ENCODE results near the gene PTEN.
"Not testable (repeated sequence)": the region's sequence is repeated elsewhere in the genome, so short reads cannot be mapped to it uniquely, and the experiment has no call there.

The PTEN gene

DNA sequence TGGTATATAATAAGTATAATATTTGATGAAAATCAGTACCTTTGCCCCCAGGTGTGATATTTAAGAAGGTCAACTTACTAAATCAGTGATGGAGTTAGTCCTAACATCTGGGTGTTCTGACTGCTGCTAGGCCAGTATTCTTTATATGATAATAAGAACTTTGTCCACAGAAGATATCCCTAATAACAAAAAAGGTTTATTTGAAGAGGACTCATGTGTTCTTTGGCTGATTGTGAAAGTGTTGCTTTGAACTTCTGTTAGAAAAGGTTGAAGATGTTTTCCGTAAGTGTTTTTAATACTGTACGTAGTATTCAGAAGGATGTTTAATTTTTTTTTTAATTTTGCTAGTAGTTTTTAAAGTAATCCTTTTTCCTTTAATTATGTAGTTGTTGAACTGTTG, 10.2 kb downstream of the PTEN start:
- no peak for DNase-seq

DNA sequence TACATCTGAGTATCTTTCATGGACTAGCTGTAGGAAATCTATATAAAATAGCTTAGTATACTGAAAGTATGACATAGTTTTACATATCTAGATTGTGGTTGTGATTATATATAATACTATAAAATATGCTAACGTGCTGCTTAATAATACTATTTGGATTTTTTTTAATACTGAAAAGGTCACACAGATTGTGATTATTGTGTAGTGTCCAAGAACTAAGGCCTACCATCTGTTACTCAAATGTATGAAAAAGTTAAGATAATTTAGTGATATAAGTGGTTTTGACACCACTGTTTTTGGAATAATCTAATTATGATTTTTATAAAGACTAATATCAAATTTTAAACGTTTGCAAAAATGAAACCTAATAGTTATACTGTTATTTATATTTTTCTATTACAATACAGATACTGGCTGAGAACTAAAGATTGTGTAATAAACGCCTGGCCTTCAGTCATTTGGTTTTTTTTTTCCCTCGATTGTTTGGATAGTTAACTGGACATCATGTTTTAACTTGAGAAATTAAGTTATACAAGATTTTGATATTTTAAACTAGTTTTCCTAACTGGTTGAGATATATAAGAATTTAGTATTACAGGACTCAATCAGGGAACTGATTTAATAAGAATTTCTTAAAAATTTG, 12.6 kb downstream of the PTEN start:
- DNase-seq: no peak

DNA sequence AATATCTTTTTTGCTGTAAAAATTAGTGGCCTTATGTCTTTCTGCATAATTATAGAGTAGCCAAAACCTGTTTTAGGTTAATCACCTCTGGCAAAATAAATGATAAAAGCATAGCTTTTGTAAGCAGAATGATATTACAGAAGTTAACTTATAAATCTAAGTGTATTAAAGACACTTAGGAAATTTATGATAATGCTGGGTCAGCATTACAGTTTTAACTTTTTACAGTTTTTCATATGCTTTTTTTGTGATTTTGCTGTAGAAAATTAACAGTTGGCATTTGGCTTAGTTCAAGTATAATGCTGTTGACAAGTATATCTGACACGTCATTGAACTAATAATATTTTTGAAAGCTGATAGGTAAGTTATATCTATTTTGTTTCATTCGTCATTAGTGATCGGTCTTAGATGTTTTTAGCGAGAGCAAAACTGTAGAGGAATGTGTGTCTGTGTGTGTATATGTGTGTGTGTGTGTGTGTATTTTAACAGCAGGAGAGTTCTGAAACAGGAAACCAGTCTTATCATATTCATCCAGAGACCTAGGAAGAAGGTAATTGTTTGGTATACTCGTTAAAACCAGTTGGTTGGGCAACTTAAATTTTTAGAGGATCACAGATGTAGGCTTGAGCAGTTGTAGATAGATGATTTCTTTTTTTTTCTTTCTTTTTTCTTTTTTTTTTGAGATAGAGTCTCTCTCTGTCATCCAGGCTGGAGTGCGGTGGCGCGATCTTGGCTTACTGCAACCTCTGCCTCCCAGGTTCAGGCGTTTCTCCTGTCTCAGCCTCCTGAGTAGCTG, 15.4 kb downstream of the PTEN start:
- no peak for DNase-seq

DNA sequence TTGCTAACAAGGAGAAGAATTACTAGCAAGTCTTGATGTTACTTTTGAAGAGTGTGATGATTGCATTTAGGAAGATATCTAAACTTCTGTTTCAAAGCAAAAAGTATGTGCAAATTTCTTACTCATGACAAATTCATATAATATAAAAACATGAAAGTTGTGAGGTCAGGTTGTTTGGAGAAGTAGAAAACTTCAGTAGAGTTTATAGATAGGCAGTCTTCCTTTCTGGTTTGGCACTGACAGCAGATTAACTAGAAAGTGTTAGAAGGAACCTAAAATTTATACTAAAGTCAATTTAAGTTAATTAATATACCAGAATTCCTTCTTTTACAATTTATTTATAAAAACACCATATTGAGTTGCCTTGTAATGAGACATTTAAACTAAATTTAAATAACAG, 16.9 kb downstream of the PTEN start:
- no peak for DNase-seq

DNA sequence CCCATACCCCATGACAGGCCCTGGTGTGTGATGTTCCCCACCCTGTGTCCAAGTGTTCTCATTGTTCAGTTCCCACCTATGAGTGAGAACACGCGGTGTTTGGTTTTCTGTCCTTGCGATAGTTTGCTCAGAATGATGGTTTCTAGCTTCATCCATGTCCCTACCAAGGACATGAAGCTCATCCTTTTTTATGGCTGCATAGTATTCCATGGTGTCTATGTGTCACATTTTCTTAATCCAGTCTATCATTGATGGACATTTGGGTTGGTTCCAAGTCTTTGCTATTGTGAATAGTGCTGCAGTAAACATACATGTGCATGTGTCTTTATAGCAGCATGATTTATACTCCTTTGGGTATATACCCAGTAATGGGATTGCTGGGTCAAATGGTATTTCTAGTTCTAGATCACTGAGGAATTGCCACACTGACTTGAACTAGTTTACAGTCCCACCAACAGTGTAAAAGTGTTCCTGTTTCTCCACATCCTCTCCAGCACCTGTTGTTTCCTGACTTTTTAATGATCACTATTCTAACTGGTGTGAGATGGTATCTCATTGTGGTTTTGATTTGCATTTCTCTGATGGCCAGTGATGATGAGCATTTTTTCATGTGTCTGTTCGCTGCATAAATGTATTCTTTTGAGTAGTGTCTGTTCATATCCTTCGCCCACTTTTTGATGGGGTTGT, 18.1 kb downstream of the PTEN start:
- DNase-seq: not testable (repeated sequence)

DNA sequence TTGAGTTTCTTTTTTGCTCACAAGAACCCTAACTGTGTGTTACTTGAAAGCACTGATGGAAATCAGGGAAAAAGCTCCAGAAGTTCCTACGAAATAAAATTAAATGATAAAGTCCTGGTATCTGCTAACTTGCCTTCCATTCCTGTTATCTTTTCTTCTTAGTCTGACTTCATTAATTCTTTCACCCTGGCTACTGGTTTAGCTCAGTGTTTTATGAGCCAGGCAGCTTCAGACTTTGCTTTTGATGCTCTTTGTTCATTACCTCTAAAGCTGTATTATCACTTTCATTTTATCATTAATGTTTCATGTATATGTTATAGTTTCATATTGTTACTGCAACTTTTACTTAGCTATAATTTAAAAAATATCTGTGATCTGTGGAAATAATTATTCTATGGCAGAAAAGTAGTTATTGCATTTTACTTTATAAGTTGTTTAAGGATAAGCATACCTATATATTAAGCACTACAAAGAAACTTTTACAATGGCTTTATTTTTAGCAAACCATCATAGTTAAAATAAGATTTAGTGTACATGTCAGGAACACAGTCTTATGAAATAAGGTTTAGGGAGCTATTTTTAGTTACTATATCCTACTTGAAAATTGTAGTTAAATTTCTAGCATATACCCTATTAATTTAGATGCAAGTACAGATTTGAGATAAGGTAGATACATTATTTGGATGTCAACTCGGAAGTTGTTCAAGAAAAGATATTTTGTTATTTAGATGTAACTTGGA, 19.3 kb downstream of the PTEN start:
- DNase-seq: no peak

DNA sequence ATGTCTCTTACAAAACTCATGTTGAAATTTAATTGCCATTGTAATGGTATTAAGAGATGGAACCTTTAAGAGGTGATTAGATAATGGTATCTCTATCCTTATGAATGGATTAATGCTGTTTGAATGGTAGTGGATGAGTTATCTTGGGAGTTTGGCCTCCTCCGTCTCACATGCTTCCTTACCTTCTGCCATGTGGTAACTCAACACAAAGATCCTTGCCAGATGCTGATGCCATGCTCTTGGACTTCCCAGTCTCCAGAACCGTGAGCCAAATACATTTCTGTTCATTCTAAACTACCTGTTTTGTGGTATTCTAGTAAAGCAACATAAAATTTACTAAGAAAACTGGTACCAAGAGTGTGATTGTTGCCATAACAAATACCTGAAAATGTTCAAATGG, 23.2 kb downstream of the PTEN start:
- no peak for DNase-seq

DNA sequence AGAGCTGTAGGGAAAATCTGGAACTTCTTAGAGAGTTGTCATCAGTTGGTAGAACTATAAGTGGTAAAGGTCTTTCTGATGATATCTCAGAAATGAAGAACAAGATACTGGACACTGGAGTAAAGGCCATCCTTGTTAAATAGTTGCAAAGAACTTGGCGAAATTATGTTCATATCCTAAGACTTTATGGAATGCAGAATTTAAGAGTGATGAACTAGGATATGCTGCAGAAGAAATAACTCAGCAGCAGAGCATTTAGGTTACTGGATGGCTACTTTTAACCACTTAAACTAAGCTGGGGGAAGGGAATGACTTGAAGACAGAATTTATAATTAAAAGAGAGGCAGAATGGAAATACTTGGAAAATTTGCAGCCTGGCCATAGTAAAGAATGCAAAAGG, 23.7 kb downstream of the PTEN start:
- no peak for DNase-seq

DNA sequence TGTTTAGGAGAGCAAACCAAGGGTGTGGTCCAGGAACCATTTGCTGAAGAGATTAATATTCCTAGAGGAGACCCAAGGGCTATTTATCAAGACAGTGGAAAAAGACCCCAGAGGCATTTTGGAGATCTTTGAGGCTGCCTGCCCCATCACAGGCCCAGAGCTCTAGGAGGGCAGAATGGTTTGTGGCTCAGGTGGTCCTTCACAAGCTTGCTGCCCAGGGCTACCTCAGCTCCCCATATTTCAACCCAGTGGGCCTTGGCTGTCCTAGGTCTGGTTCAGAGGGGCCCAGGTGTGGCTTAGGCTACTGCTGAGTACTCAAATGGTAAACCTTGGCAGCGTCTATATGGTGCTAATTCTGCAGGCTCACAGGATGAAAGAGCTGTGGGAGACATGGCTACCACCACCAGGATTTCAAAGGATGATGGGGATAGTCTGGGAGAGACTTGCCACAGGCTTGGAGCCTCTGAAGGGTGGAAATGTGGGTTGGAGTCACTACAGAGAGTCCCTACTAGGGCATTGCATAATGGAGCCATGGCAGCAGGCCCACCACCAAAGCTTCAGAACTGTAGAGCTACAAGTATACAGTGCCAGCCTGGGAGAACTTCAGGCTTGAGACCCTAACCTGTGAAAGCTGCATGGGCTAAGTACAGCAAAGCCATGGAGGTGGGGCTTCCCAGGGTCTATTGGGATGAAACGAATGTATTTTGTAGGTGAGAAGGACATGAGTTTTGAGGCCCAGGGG, 24.3 kb downstream of the PTEN start:
- DNase-seq: no peak

DNA sequence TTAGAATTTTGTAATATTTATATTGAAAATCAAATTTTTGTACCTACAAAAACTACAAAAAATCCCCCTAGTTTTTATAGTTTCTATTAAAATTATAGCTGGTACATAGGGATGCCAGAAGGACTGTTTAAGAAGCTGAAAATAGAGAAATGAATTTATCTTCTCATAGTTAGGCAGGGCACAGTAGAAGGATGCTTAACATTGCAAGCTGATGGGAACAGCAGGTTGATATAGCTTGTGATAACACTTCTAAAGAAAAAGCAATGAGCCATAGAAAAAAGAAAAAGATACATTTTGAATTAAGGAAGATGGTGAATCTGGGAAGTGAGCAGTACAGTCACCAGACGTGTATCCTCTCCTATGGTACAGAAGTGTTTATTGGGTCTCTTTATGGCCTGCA, 32.0 kb downstream of the PTEN start:
- DNase-seq: no peak

DNA sequence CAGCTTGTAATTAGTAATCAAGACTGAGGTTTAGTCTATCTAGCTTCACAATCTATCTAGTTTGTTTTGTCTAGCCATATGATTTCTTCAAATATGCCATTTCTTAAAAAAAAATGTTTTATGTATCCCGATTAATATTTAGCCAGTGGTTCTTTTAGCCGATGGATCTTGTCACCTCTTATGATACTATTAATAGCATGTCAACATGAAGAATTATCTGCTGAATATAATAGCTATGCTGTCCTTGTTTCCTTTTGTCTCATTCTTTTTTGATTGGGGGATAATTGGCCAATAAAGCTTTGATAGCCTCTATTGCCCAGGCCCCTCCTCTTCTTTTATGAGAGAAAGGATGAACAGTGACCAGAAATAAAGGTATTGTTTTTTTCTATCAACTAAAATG, 32.8 kb downstream of the PTEN start:
- DNase-seq: no peak

DNA sequence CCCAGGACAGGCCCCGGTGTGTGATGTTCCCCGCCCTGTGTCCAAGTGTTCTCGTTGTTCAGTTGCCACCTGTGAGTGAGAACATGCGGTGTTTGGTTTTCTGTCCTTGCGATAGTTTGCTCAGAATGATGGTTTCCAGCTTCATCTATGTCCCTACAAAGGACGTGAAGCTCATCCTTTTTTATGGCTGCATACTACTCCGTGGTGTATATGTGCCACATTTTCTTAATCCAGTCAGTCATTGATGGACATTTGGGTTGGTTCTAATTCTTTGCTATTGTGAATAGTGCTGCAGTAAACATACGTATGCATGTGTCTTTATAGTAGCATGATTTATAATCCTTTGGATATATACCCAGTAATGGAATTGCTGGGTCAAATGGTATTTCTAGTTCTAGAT, 34.5 kb downstream of the PTEN start:
- not testable (repeated sequence) for DNase-seq

DNA sequence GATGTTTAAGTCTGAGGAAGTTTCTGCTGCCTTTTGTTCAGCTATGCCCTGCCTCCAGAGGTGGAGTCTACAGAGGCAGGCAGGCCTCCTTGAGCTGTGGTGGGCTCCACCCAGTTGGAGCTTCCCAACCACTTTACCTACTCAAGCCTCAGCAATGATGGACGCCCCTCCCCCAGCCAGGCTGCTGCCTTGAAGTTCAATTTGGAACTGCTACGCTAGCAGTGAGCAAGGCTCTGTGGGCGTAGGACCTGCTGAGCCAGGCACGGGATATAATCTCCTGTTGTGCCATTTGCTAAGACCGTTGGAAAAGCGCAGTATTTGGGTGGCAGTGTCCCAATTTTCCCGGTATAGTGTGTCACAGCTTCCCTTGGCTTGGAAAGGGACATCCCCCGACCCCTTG, 40.0 kb downstream of the PTEN start:
- DNase-seq: not testable (repeated sequence)

DNA sequence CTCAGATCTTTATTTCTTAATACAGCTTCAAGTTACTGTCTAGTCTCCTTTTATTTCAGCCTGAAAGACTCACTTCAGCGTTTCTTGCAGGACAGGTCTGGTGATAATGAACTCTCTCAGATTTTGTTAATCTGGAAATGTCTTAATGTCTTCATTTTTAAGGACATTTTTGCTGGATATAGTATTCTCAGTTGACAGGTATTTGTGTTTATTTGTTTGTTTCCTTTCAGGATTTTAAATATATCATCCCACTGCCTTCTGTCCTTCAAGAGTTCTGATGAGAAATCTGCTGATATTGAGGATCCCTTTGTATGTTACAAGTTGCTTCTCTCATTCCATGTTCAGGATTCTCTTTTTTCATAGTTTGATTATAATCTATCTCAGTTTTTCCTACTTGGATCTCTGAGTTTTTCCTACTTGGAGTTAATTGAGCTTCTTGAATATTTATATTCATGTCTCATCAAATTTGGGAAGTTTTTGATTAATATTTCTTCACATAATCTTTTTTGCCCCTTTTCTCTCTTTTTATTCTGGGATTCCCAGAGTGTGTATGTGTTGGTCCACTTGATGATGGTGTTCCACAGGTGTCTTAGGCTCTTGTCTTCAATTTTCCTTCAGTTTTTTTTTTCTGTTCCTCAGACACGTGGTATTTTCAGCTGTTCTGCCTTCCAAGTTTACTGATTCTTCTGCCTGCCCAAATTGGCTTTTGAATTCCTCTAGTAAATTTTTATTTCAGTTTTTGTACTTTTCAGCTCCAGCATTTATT, 49.9 kb downstream of the PTEN start:
- DNase-seq: no peak

DNA sequence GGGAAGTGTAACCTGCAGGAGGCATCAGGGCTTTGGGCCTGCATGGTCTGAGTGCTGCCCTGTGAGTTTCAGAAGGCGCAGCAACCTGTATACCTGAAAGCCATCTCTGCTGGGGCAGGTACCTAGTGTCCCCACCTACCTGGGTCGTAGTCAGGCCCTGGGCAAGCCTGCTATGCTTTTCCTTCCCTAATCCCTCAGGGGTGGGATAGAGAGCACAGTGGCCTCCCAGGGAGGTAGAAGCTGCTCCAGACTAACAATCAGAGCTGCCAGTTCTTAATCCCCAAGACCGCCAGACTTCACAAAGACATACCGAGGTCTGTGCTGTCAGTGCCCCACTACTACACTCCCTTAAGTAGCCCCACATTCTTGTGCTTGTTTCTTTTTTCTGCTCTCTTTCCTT, 52.0 kb downstream of the PTEN start:
- DNase-seq: no peak

DNA sequence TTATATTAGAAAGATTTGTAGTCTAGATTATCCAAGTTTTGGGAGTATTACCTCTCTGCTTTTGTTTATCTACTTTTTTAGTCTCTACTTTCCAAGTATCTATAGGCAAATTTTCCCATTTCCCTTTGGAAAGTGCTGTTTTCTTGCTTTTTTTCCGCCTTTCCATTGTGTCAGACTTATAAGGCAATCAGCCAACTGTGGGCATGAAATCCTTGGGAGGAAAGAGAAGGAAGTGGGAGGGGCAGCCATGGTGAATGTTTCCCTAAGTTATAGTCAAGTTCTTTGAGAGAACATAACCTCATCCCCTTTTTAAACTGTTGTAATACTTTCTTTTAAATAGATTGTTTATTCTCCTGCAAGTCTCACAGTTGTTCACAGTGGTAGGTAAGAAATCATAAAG, 52.6 kb downstream of the PTEN start:
- DNase-seq: no peak

DNA sequence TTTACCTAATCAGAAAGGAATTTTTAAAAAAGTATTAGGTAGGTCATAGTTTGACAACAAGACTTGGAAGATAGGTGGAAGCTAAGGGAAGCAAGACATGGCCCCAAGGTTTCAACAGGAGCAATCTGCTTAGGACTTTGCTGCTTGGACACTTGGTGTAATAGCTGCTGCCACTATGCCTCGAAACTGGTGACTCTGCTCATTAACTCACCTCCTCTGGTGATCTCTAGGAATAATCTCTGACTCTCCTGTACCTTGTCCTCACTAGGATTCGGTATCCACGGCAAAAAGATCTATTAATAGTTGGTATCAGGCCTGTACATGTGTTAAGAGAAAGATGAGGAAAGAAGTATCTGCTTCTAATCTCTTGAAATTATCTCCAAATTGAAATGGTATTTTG, 53.1 kb downstream of the PTEN start:
- DNase-seq: no peak

DNA sequence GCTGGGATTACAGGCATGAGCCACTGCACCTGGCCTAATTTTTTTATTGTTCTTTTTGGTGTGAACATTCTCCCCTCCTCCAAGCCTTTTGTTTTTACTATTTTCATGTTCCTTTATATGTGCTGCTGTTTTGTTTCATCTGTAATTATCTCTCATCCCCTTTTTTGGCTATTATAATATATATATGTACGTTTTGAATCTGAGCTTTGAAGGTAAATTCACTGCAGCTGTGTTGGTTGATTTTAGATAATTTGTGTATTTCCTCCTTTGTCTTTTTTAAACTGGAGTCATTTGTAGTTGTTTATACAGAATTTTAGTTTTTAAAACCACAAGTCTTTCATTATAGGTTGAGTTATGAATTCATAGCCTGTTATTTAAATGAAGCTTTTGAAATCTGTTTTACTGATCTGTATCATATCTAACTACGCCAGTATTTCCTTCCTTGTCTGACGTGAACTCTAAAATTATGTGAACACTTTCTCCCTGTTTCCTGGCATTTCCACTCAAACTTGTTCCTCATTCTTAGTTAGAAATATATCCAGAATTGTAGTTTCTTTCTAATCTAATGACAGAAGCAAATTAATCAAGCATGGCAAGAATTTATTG, 54.9 kb downstream of the PTEN start:
- no peak for DNase-seq

DNA sequence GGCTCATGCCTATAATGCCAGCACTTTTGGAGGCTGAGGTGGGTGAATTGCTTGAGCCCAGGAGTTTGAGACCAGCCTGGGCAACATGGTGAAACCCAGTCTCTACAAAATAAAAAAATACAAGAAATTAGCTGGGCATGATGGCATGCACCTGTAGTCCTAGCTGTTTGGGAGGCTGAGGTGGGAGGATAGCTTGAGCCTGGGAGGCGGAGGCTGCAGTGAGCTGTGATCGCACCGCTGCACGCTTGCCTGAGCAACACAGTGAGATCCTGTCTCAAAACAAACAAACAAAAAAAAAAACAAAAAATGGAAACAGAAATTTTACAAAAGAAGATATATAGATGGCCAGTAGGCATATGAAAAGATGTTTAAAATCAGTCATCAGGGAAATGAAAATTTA, 57.1 kb downstream of the PTEN start:
- DNase-seq: no peak

DNA sequence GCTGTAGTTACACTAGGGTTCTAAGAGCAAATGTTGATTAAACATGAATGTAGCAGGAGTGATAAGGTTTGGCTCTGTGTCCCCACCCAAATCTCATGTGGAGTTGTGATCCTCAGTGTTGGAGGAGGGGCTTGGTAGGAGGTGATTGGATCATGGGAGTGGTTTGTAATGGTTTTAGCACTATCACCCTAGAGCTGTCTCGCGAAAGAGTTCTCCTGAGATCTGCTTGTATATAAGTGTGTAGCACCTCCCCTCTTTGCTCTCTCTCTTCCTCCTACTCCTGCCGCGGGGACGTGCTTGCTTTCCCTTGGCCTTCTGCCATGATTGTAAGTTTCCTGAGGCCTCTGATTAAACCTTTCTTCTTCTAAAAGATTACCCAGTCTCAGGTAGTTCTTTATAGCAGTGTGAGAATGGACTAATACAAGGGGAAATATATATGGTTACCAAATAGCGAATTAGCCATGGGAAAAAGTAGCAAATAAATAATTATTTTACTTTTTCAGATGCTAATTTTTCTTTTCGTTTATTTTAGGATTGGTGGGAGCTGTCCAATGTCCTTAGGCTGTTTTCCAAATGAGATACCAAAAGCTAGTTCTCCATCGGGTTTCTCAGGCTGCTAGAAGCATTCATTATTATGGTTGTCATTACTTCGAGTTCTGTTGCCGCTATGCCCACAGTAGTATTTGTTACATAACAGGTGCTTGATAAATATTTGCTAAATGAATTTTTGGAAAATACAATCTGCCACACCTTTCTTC, 58.7 kb downstream of the PTEN start:
- DNase-seq: no peak

DNA sequence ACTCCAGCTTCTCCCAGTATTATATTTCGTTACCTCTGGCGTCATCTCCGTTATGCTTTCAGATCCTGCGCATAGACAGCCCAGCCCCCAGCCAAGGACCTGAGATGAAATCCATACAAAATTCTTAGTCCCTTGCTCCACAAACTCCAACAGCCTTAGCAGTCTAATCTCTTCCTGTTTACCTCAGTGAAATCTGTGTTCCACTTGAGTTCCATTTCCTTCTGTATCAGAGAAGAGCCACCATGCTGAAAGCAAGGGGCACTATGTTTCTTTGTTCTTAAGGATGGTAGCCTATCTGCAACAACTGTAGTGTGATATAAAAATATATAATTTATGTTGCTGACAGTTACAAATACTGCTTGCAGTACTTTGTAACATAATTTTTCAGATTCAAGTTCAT, 59.8 kb downstream of the PTEN start:
- DNase-seq: no peak

All from kidney glomerular epithelial cell (primary cell).